ENCODE results near the gene HCN2.
"Not testable (repeated sequence)": the region's sequence is repeated elsewhere in the genome, so short reads cannot be mapped to it uniquely, and the experiment has no call there.

HCN2 gene

DNA sequence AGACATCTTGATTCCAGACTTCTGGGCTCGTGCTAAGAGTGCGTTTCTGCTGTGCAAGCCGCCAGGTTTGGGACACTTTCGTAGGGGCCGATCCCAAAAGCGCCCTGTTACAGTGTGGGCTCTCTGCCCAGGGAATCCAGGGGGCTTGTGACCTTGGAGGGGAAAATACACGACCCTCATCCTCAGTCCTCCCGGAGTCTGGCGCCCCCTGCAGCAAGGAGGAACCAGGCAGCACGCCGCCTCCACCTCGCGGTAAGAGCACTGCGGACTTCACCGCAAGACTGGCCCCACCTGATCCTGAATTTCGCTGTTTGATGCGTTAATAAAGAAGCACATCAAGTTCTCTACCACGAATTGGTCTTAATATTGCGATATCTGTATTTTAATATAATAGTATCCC lies 38.5 kb downstream of the HCN2 start:
- H3K9ac ChIP-seq (ENCODE audit: insufficient read length): no peak overlapping the region
- TF ChIP-seq EZH2 (IDR thresholded peaks at IDR 0.05): no peak
- no peak for TF ChIP-seq FOXP2 (optimal IDR thresholded peaks at IDR 0.05; ENCODE audit: control extremely low read depth, extremely low read length, insufficient read depth)
- TF ChIP-seq POLR2AphosphoS5 (IDR thresholded peaks at IDR 0.05; ENCODE audit: borderline replicate concordance, low read depth, low read length): no peak
- H3K27ac ChIP-seq: no peak overlapping the region
- DNase-seq (ENCODE audit: low read depth, low spot score): no peak
- H3K36me3 ChIP-seq (ENCODE audit: insufficient read depth, low read length): peaks cover 42% of the 10 kb centered on the region
- H3K9me3 ChIP-seq (ENCODE audit: low read depth, low read length): no peaks in the 10 kb centered on the region
- no peak overlapping the region for H3K4me3 ChIP-seq

- H3K9ac ChIP-seq (ENCODE audit: insufficient read length); H3K27ac ChIP-seq; H3K9me3 ChIP-seq (ENCODE audit: low read depth, low read length); DNase-seq (ENCODE audit: low read depth, low spot score); H3K4me3 ChIP-seq: not testable (repeated sequence)
- peaks cover 42% of the 10 kb centered on the region for H3K36me3 ChIP-seq (ENCODE audit: insufficient read depth, low read length)
Observed at GRCh38 chr19:629515-629914, 39.8 kb downstream of the HCN2 start.

GRCh38 chr19:629961-630714 lies 40.5 kb downstream of the HCN2 start:
- DNase-seq (ENCODE audit: low read depth, low spot score): no peak
- no peak overlapping the region for H3K9ac ChIP-seq (ENCODE audit: insufficient read length)
- H3K9me3 ChIP-seq (ENCODE audit: low read depth, low read length): no peaks in the 10 kb centered on the region
- H3K36me3 ChIP-seq (ENCODE audit: insufficient read depth, low read length): peaks cover 36% of the 10 kb centered on the region
- no peak overlapping the region for H3K4me3 ChIP-seq
- no peak overlapping the region for H3K27ac ChIP-seq
- TF ChIP-seq FOXP2 (optimal IDR thresholded peaks at IDR 0.05; ENCODE audit: control extremely low read depth, extremely low read length, insufficient read depth) (no peak), EZH2 (IDR thresholded peaks at IDR 0.05) (no peak), POLR2AphosphoS5 (IDR thresholded peaks at IDR 0.05; ENCODE audit: borderline replicate concordance, low read depth, low read length) (no peak)

- peak overlapping the region; percentile 97 for H3K4me3 ChIP-seq
- H3K9me3 ChIP-seq (ENCODE audit: low read depth, low read length): no peaks in the 10 kb centered on the region
- no peak for TF ChIP-seq FOXP2 (optimal IDR thresholded peaks at IDR 0.05; ENCODE audit: control extremely low read depth, extremely low read length, insufficient read depth)
- no peak for TF ChIP-seq EZH2 (IDR thresholded peaks at IDR 0.05)
- TF ChIP-seq POLR2AphosphoS5 (IDR thresholded peaks at IDR 0.05; ENCODE audit: borderline replicate concordance, low read depth, low read length): peak; percentile 21; the same call in 1 of the 2 replicates
- peaks cover 28% of the 10 kb centered on the region for H3K36me3 ChIP-seq (ENCODE audit: insufficient read depth, low read length)
- H3K27ac ChIP-seq: no peak overlapping the region
- H3K9ac ChIP-seq (ENCODE audit: insufficient read length): peak overlapping the region; percentile 90
- DNase-seq (ENCODE audit: low read depth, low spot score): no peak
Observed at GRCh38 chr19:632579-633067, 42.9 kb downstream of the HCN2 start.

DNA sequence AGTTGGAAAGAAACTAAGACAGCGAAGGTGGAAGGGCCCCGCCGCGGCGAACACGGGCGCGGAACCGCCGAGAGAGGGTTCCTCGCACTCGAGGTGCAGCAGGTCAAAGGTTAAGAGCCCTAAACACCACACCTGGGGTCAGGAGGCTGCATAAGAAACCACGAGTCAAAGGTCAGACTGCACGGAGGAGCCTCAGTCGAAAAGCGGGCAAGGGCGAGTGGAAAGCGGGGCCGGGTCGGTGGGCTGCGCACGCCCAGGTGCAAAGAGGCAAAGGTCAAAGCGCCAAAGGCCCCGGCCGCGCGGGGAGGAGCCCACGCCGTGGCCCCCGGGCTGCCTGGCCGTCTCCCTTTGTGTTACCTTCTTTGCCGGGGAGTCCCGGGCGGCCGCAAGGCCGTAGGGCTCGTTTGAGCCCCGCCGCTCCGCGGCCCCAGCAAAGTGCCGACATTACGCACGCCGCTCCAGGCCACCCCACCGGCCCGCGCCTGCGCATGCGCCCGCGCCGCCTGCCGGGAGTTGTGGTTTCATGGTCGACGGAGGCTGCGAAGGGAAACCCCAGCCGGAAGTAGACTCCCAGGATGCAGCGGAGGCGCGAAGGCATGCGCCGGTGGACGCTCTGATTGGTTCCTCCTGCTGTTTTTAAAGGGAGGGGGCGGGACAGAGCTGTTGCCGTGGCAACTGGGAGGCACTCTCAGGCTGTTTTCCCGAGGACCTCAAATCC lies 43.5 kb downstream of the HCN2 start, which contains the start of gene POLRMT:
POLRMT (minus strand) TSS at position 470 of the 718 bp plus-strand sequence; CDS start at position 445, 25 bp downstream.
- peaks cover 22% of the 10 kb centered on the region for H3K36me3 ChIP-seq (ENCODE audit: insufficient read depth, low read length)
- H3K4me3 ChIP-seq: peak within 1 kb of the TSS; percentile 97
- peak; percentile 96 for DNase-seq (ENCODE audit: low read depth, low spot score)
- peak within 1 kb of the TSS; percentile 71 for H3K27ac ChIP-seq
- peak within 1 kb of the TSS; percentile 90 for H3K9ac ChIP-seq (ENCODE audit: insufficient read length)
- TF ChIP-seq EZH2 (IDR thresholded peaks at IDR 0.05) (no peak), POLR2AphosphoS5 (IDR thresholded peaks at IDR 0.05; ENCODE audit: borderline replicate concordance, low read depth, low read length) (peak; percentile 65), FOXP2 (optimal IDR thresholded peaks at IDR 0.05; ENCODE audit: control extremely low read depth, extremely low read length, insufficient read depth) (peak; percentile 55)
- no peaks in the 10 kb centered on the region for H3K9me3 ChIP-seq (ENCODE audit: low read depth, low read length)

DNA sequence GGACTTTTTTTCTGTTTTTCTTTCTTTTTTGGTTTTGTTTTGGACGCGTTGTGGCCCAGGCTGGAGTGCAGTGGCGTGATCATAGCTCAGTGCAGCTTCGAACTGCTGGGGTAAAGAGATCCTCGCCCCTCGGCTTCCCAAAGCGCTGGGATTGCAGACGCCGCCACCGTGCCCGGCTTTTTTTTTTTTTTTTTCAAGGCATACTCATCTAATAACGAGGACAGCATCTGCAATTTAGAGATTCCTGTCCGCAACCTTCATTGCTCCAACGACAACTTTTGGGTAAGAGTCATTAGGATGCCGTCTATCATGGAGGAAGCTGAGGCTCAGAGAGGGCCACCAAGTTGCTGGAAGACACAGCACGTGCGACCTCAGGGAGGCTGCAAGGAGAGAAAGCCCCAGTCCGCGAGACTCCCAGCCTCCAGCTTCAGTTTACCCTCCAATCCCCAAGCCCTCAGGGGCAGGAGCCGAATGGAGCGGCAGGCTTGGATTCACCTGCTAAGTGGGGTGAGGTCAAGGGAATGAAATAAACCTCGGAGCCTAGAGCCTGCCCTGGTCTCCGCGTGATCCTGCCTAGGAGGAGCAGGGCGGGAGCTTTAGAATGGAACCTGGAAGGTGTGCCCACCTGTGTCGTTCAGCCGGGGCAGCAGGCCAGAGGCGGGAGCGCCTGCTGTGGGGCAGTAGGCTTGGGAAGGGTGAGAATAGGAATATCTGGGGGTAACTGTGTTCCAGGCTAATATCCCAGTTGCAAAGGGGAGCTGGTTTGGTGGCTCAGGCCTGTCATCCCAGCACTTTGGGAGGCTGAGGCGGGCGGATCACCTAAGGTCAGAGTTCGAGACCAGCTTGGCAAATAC lies 44.3 kb downstream of the HCN2 start:
- Histone ChIP-seq H3K36me3 (ENCODE audit: insufficient read depth, low read length) (peaks cover 14% of the 10 kb centered on the region), H3K9me3 (ENCODE audit: low read depth, low read length) (no peaks in the 10 kb centered on the region), H3K4me3 (peak overlapping the region; percentile 97), H3K9ac (ENCODE audit: insufficient read length) (peak overlapping the region; percentile 88), H3K27ac (peak overlapping the region; percentile 71; the same call in 1 of the 2 replicates)
- DNase-seq (ENCODE audit: low read depth, low spot score): no peak
- no peak for TF ChIP-seq POLR2AphosphoS5 (IDR thresholded peaks at IDR 0.05; ENCODE audit: borderline replicate concordance, low read depth, low read length)
- no peak for TF ChIP-seq FOXP2 (optimal IDR thresholded peaks at IDR 0.05; ENCODE audit: control extremely low read depth, extremely low read length, insufficient read depth)
- TF ChIP-seq EZH2 (IDR thresholded peaks at IDR 0.05): no peak

GRCh38 chr19:634975-635652 lies 45.4 kb downstream of the HCN2 start:
- no peak overlapping the region for H3K9ac ChIP-seq (ENCODE audit: insufficient read length)
- H3K36me3 ChIP-seq (ENCODE audit: insufficient read depth, low read length): peaks cover 9% of the 10 kb centered on the region; the same call in 1 of the 2 replicates
- no peak overlapping the region for H3K4me3 ChIP-seq
- H3K27ac ChIP-seq: no peak overlapping the region
- TF ChIP-seq FOXP2 (optimal IDR thresholded peaks at IDR 0.05; ENCODE audit: control extremely low read depth, extremely low read length, insufficient read depth): no peak
- no peak for TF ChIP-seq EZH2 (IDR thresholded peaks at IDR 0.05)
- no peak for TF ChIP-seq POLR2AphosphoS5 (IDR thresholded peaks at IDR 0.05; ENCODE audit: borderline replicate concordance, low read depth, low read length)
- no peaks in the 10 kb centered on the region for H3K9me3 ChIP-seq (ENCODE audit: low read depth, low read length)
- no peak for DNase-seq (ENCODE audit: low read depth, low spot score)

Data from SK-N-MC (cell line).